ENCODE results near the gene PTPRU. TPM values are rescaled to one million over a fixed set of nuclear protein-coding genes. Genes with fewer than 3 reads are reported as not detected.

The PTPRU gene
- polyA plus RNA-seq, 2 of the 4 experiments (the other 2 are of a cell fraction), result 5.7 to 6.1 TPM

DNA sequence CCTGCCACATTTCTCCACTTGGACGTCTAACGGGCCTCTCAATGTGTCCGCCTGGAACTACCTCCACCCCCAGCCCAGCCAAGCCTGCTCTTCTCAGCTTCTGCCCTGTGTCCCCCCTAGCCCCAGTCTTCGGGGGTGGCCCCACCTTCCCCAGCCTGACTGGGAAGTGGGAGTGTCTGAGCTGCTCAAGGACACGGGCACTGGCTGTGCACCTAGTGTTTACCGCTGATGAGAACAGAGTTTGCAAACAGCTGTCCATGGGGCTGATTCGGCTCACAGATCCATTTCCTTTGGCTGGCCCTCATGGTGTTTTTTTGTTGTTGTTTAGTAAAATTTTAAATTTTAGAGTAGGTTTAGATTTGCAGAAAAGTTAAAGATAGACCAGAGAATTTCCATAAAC is 121.1 kb downstream of the PTPRU start:
- ATAC-seq (no peak), DNase-seq (ENCODE audit: low read depth in 1 of 2, low spot score in 1 of 2) (no peak), FAIRE-seq (no peak)
- TF ChIP-seq RAD21 (conservative IDR thresholded peaks at IDR 0.05 in 1 of 2, IDR thresholded peaks at IDR 0.05 in 1 of 2) (no peak), BHLHE40 (IDR thresholded peaks at IDR 0.05; ENCODE audit: low read depth, low read length) (no peak), FOSB (CRISPR knock-in tag; IDR thresholded peaks at IDR 0.05) (no peak), HOXB13 (CRISPR knock-in tag; IDR thresholded peaks at IDR 0.05; ENCODE audit: low read depth) (no peak), CHD4 (IDR thresholded peaks at IDR 0.05; ENCODE audit: borderline replicate concordance) (no peak)
- H3K9me3 ChIP-seq, result no peaks in the 10 kb centered on the region
- H3K4me3 ChIP-seq, result no peak overlapping the region
- CTCF ChIA-PET, result no interaction called here
- POLR2A ChIA-PET, result no interaction called here
- H3K4me2 ChIP-seq, result no peak overlapping the region
- WGBS (ENCODE audit: missing lambda C conversion rate), result 87% methylated on average over 5 of the region's 7 CpGs
- no peaks in the 10 kb centered on the region for H3K4me1 ChIP-seq
- H3K27ac ChIP-seq, result no peak overlapping the region

DNA sequence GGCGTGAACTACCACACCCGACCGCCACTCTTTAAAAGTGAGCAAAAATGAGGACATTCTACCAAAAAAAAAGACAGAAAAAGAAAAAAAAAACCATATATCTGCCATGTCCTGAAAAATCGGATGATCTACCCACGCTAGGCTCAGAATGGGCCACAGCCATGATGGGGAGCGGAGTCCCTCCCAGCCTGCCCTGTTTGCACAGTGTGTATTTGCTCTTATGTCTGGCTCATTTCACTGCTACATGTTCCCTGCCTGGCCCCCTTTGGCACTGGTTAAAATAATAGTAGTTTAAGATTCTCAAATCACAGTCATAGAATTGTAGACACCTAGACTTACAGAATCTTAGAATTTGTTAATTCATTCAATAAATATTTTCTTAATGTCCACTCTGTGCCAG is 121.9 kb downstream of the PTPRU start:
- H3K9me3 ChIP-seq, result no peaks in the 10 kb centered on the region
- DNase-seq (ENCODE audit: low read depth in 1 of 2, low spot score in 1 of 2) (no peak), FAIRE-seq (no peak), ATAC-seq (no peak)
- 80% methylated on average over 6 of the region's 6 CpGs for WGBS (ENCODE audit: missing lambda C conversion rate)
- H3K4me3 ChIP-seq, result no peak overlapping the region
- ChIA-PET POLR2A (no interaction called here), CTCF (no interaction called here)
- no peak for TF ChIP-seq CBX2 (IDR thresholded peaks at IDR 0.05; ENCODE audit: borderline replicate concordance, low read depth)
- no peak for TF ChIP-seq HOXB5 (CRISPR knock-in tag; IDR thresholded peaks at IDR 0.05)
- no peak overlapping the region for H3K4me2 ChIP-seq
- no peaks in the 10 kb centered on the region for H3K4me1 ChIP-seq
- H3K27ac ChIP-seq, result no peak overlapping the region

DNA sequence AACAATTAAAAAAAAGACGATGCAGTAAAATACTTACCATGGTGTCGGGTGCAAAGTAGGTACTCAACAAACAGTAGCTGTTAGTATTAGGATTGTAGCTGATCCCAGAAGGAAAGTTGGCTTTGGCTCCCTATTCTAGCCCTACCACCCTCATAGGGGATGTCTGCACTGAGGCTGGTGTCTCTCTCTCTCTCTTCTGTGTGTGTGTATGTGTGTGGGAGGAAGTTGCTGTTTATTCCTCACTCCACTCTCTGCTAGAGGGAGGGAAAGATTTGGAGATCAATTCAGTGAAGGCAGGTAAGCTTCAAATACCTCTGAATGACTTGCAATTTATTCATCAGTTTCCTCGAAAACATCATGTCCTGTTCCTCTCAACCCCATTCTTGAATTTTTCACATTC is 124.4 kb downstream of the PTPRU start:
- Histone ChIP-seq H3K4me1 (no peaks in the 10 kb centered on the region), H3K4me2 (no peak overlapping the region), H3K4me3 (no peak overlapping the region), H3K9me3 (no peaks in the 10 kb centered on the region), H3K27ac (no peak overlapping the region)
- ChIA-PET POLR2A (no interaction called here), CTCF (no interaction called here)
- DNase-seq (ENCODE audit: low read depth in 1 of 2, low spot score in 1 of 2) (no peak), ATAC-seq (no peak), FAIRE-seq (no peak)
- TF ChIP-seq GATA3 (IDR thresholded peaks at IDR 0.05; ENCODE audit: borderline replicate concordance) (no peak), CHD2 (IDR thresholded peaks at IDR 0.05; ENCODE audit: low read length, partially characterized antibody) (no peak), TP53 (CRISPR knock-in tag; IDR thresholded peaks at IDR 0.05) (no peak), FOSB (CRISPR knock-in tag; IDR thresholded peaks at IDR 0.05) (no peak), HEYL (CRISPR knock-in tag; IDR thresholded peaks at IDR 0.05) (no peak), RAD21 (conservative IDR thresholded peaks at IDR 0.05 in 1 of 2, IDR thresholded peaks at IDR 0.05 in 1 of 2) (no peak), PHF8 (IDR thresholded peaks at IDR 0.05; ENCODE audit: borderline replicate concordance, low read depth) (no peak), HOXB13 (CRISPR knock-in tag; IDR thresholded peaks at IDR 0.05; ENCODE audit: low read depth) (no peak)
- TF ChIP-seq, protein P1, sequence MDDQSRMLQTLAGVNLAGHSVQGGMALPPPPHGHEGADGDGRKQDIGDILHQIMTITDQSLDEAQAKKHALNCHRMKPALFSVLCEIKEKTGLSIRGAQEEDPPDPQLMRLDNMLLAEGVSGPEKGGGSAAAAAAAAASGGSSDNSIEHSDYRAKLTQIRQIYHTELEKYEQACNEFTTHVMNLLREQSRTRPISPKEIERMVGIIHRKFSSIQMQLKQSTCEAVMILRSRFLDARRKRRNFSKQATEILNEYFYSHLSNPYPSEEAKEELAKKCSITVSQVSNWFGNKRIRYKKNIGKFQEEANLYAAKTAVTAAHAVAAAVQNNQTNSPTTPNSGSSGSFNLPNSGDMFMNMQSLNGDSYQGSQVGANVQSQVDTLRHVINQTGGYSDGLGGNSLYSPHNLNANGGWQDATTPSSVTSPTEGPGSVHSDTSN (IDR thresholded peaks at IDR 0.05), result no peak
- WGBS (ENCODE audit: missing lambda C conversion rate), result 30% methylated on average over 3 of the region's 3 CpGs

DNA sequence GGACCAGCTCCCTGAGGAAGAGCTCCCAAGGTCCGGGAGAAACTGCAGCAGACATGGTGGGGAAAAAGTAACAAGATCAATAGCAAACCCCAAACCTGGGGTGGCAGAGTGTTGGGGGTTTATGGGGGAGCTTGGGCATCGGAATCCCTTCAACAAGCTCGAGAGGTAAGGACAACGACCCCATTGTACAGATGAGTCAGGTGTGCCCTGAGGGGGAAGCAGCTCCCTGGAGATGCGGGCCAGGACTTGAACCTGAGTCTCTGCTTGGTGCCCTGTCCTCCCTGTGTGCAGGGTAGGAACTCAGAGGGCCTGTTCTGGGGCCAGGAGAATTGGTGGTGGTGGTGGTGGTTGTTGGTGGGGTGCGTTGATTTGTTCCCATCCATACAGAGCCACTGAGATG is 125.4 kb downstream of the PTPRU start:
- WGBS (ENCODE audit: missing lambda C conversion rate), result 6% methylated on average over 5 of the region's 6 CpGs
- Histone ChIP-seq H3K9me3 (no peaks in the 10 kb centered on the region), H3K4me1 (no peaks in the 10 kb centered on the region), H3K27ac (no peak overlapping the region), H3K4me3 (no peak overlapping the region), H3K4me2 (no peak overlapping the region)
- TF ChIP-seq TP53 (CRISPR knock-in tag; IDR thresholded peaks at IDR 0.05) (no peak), JUN (IDR thresholded peaks at IDR 0.05) (no peak), RCOR1 (IDR thresholded peaks at IDR 0.05; ENCODE audit: low read depth, low read length) (no peak), HOXB5 (CRISPR knock-in tag; IDR thresholded peaks at IDR 0.05) (no peak), KDM5A (IDR thresholded peaks at IDR 0.05) (no peak), NPAS2 (CRISPR knock-in tag; IDR thresholded peaks at IDR 0.05; ENCODE audit: borderline replicate concordance) (no peak), HOXB13 (CRISPR knock-in tag; IDR thresholded peaks at IDR 0.05; ENCODE audit: low read depth) (no peak), FOSL2 (IDR thresholded peaks at IDR 0.05) (no peak), FOSL2 (CRISPR knock-in tag; IDR thresholded peaks at IDR 0.05) (no peak), EHMT2 (IDR thresholded peaks at IDR 0.05; ENCODE audit: low read depth) (no peak), NFE2L2 (conservative IDR thresholded peaks at IDR 0.05; ENCODE audit: low read length) (no peak)
- TF ChIP-seq, protein P2, sequence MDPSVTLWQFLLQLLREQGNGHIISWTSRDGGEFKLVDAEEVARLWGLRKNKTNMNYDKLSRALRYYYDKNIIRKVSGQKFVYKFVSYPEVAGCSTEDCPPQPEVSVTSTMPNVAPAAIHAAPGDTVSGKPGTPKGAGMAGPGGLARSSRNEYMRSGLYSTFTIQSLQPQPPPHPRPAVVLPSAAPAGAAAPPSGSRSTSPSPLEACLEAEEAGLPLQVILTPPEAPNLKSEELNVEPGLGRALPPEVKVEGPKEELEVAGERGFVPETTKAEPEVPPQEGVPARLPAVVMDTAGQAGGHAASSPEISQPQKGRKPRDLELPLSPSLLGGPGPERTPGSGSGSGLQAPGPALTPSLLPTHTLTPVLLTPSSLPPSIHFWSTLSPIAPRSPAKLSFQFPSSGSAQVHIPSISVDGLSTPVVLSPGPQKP (IDR thresholded peaks at IDR 0.05; ENCODE audit: low read depth, low read length), result no peak
- no peak for FAIRE-seq
- CTCF ChIA-PET, result no interaction called here
- DNase-seq (ENCODE audit: low read depth in 1 of 2, low spot score in 1 of 2), result no peak
- ATAC-seq, result no peak
- POLR2A ChIA-PET, result no interaction called here
